Measurements from ENCODE around the gene HPX.

HPX gene

GRCh38 chr11:6458352-6459098 lies 17.7 kb upstream of the HPX start:
- DNase-seq (ENCODE audit: low spot score), result no peak

- no peak for DNase-seq (ENCODE audit: low spot score)
Observed at GRCh38 chr11:6457581-6458320, 17.0 kb upstream of the HPX start.

- DNase-seq (ENCODE audit: low spot score), result no peak
Observed at GRCh38 chr11:6456361-6457073, 15.7 kb upstream of the HPX start.

GRCh38 chr11:6455070-6455469 lies 14.3 kb upstream of the HPX start:
- no peak for DNase-seq (ENCODE audit: low spot score)

GRCh38 chr11:6453152-6453551 lies 12.4 kb upstream of the HPX start:
- DNase-seq (ENCODE audit: low spot score), result no peak

- no peak for DNase-seq (ENCODE audit: low spot score)
Observed at GRCh38 chr11:6452219-6452618, 11.4 kb upstream of the HPX start.

- DNase-seq (ENCODE audit: low spot score), result no peak
Observed at GRCh38 chr11:6448574-6448973, 7.8 kb upstream of the HPX start.

GRCh38 chr11:6443269-6444003 lies 2.6 kb upstream of the HPX start:
- peak; percentile 84 for DNase-seq (ENCODE audit: low spot score)

- no peak for DNase-seq (ENCODE audit: low spot score)
Observed at GRCh38 chr11:6442441-6442840, 1.7 kb upstream of the HPX start.

GRCh38 chr11:6438979-6439571 lies 1.7 kb downstream of the HPX start:
- peak; percentile 72 for DNase-seq (ENCODE audit: low spot score)

- DNase-seq (ENCODE audit: low spot score), result no peak
Observed at GRCh38 chr11:6437993-6438392, 2.8 kb downstream of the HPX start.

GRCh38 chr11:6437423-6437822 lies 3.4 kb downstream of the HPX start:
- no peak for DNase-seq (ENCODE audit: low spot score)

GRCh38 chr11:6433998-6434660 lies 6.7 kb downstream of the HPX start:
- DNase-seq (ENCODE audit: low spot score), result no peak

- DNase-seq (ENCODE audit: low spot score), result no peak
Observed at GRCh38 chr11:6431861-6432260, 8.9 kb downstream of the HPX start.

- DNase-seq (ENCODE audit: low spot score), result no peak
Observed at GRCh38 chr11:6427516-6427915, 13.3 kb downstream of the HPX start.

- no peak for DNase-seq (ENCODE audit: low spot score)
Observed at GRCh38 chr11:6420677-6421076, 20.1 kb downstream of the HPX start.

- peak; percentile 96 for DNase-seq (ENCODE audit: low spot score)
Observed at GRCh38 chr11:6419009-6419631, 21.7 kb downstream of the HPX start, which contains the start of gene APBB1. Gene APBB1, minus strand, starts transcription at chr11:6419094. Its CDS starts 7,747 bp downstream, at chr11:6411347.

- peak; percentile 56 for DNase-seq (ENCODE audit: low spot score)
Observed at GRCh38 chr11:6418557-6419008, 22.2 kb downstream of the HPX start.

- no peak for DNase-seq (ENCODE audit: low spot score)
Observed at GRCh38 chr11:6417907-6418556, 22.8 kb downstream of the HPX start.

- no peak for DNase-seq (ENCODE audit: low spot score)
Observed at GRCh38 chr11:6415797-6416196, 25.0 kb downstream of the HPX start.
